Lung (tissue), 12 donors: ENCODE data around the gene HECTD4. TPM values are rescaled to one million over a fixed set of nuclear protein-coding genes. Genes with fewer than 3 reads are reported as not detected.

Experiments used
- ATAC-seq: fragments of 200-7000 bp; cut with Tn5 transposase; one replicate; pipeline ENCODE4 v1.9.1; 2020; ENCODE audit warnings: moderate number of reproducible peaks; ENCODE audit not compliant: insufficient read depth, low FRiP score
- DNase-seq, 3 donors: peaks; one replicate each; pipeline ENCODE4 v3.0.0-alpha.2; 2013 to 2017
- H3K27ac ChIP-seq, 2 donors: one replicate each; pipeline ENCODE4 v1.5.1; 2013; ENCODE audit warnings: mild to moderate bottlenecking in 2 of 2, moderate library complexity in 2 of 2, control low read depth in 1 of 2, inconsistent platforms in 1 of 2, low read depth in 1 of 2, low read length in 1 of 2
- H3K27me3 ChIP-seq, 3 donors: one replicate each; pipeline ENCODE4 v1.5.1; 2013; ENCODE audit warnings: low read length in 2 of 3; ENCODE audit not compliant: control insufficient read depth in 3 of 3, insufficient read depth in 3 of 3
- H3K36me3 ChIP-seq, 4 donors: one replicate each; pipeline ENCODE4 v1.5.1; 2013; ENCODE audit warnings: low read length in 4 of 4, mild to moderate bottlenecking in 1 of 4, moderate library complexity in 1 of 4; ENCODE audit not compliant: control insufficient read depth in 4 of 4, insufficient read depth in 4 of 4
- H3K4me1 ChIP-seq, 5 donors: one replicate each; pipeline ENCODE4 v1.5.1; 2013; ENCODE audit warnings: low read length in 5 of 5, mild to moderate bottlenecking in 2 of 5, moderate library complexity in 1 of 5; ENCODE audit not compliant: control insufficient read depth in 5 of 5, insufficient read depth in 5 of 5
- H3K4me3 ChIP-seq: one replicate; pipeline ENCODE4 v1.5.1; 2013; ENCODE audit warnings: mild to moderate bottlenecking, control low read depth, moderate library complexity
- H3K9ac ChIP-seq, 2 donors: one replicate each; pipeline ENCODE4 v1.5.1; 2013; ENCODE audit warnings: low read length in 2 of 2, control low read depth in 1 of 2; ENCODE audit not compliant: insufficient read depth in 1 of 2
- H3K9me3 ChIP-seq, 4 donors: one replicate each; pipeline ENCODE4 v1.5.1; 2013; ENCODE audit warnings: low read length in 3 of 4, mild to moderate bottlenecking in 1 of 4, moderate library complexity in 1 of 4; ENCODE audit not compliant: control insufficient read depth in 4 of 4, insufficient read depth in 3 of 4
- CTCF ChIP-seq: IDR thresholded peaks from 2 replicates; pipeline ENCODE4 v1.5.1; 2012; ENCODE audit warnings: mild to moderate bottlenecking; ENCODE audit errors: control extremely low read depth, extremely low read depth
- WGBS, 2 donors: extraction: QIAGEN DNeasy Blood & Tissue Kit; methylation state at CpG; one replicate each; pipeline ENCODE4 v1.1.7; 2013; 5-methylcytosine and 5-hydroxymethylcytosine counted together
- polyA plus RNA-seq, 2 donors: library from polyadenylated mRNA; stranded (reverse); fragments of 200-250 nt; gene quantifications; one replicate each; pipeline ENCODE4 v1.2.1, GENCODE V29; 2013
- total RNA-seq, 2 donors: library from RNA; depleted of rRNA in 1 of 2; stranded (reverse); fragments of >200 nt in 1 of 2; gene quantifications; one replicate each; pipeline ENCODE4 v1.2.1, GENCODE V29; 2014 to 2021
- donor health status: control.
- donor health status: control.
- donor health status: Bipolar disorder and iron deficiency.
- donor health status: healthy.
- donor health status: DM: yes; HTN: yes; CAD: no.

The HECTD4 gene
- total and polyA plus RNA-seq, 4 donors = 4.5 to 96.5 (median 35.7) TPM

- no peaks in the 10 kb centered on the region for H3K9me3 ChIP-seq
- WGBS, 2 donors = 72 to 89% methylated on average over 11 of the region's 11 CpGs
- H3K4me1 ChIP-seq = peaks cover 0 to 21% (median 7%) of the 10 kb centered on the region in 5 donors
- H3K27ac ChIP-seq = peak overlapping the region; percentile 33 to 85
- no peak for TF ChIP-seq CTCF
- no peaks in the 10 kb centered on the region for H3K36me3 ChIP-seq
- DNase-seq (peak; percentile 82 to 92 (median 86)), ATAC-seq (no peak)
- H3K9ac ChIP-seq = no peak overlapping the region
- H3K4me3 ChIP-seq = no peak overlapping the region
- no peaks in the 10 kb centered on the region for H3K27me3 ChIP-seq
Observed at GRCh38 chr12:112121780-112122565, 260.3 kb downstream of the HECTD4 start.

- TF ChIP-seq CTCF = no peak
- WGBS, 2 donors = 73 to 87% methylated on average over 8 of the region's 8 CpGs
- DNase-seq (no peak), ATAC-seq (no peak)
- Histone ChIP-seq H3K27ac (no peak overlapping the region), H3K4me1 (peaks cover 0 to 14% (median 0%) of the 10 kb centered on the region in 5 donors), H3K27me3 (no peaks in the 10 kb centered on the region), H3K4me3 (no peak overlapping the region), H3K36me3 (no peaks in the 10 kb centered on the region), H3K9me3 (no peaks in the 10 kb centered on the region), H3K9ac (no peak overlapping the region)
Observed at GRCh38 chr12:112117685-112118084, 264.5 kb downstream of the HECTD4 start.

- Histone ChIP-seq H3K9ac (peak overlapping the region; percentile 21 to 49), H3K27me3 (no peaks in the 10 kb centered on the region), H3K27ac (peak overlapping the region; percentile 84 to 94), H3K4me1 (peaks cover 0 to 7% (median 0%) of the 10 kb centered on the region in 5 donors), H3K4me3 (no peak overlapping the region), H3K36me3 (no peaks in the 10 kb centered on the region), H3K9me3 (no peaks in the 10 kb centered on the region)
- no peak for TF ChIP-seq CTCF
- WGBS, 2 donors = 42 to 47% methylated on average over 7 of the region's 7 CpGs
- ATAC-seq (peak; percentile 82), DNase-seq (peak; percentile 48 to 68 (median 54))
Observed at GRCh38 chr12:112116232-112117060, 265.8 kb downstream of the HECTD4 start.
